Lower leg skin (tissue), 4 donors: ENCODE results near the gene NAPG. TPM values are rescaled to one million over a fixed set of nuclear protein-coding genes. Genes with fewer than 3 reads are reported as not detected.

Experiments
- DNase-seq, 2 donors: peaks; one replicate each; pipeline ENCODE4 v3.0.0-alpha.2; 2019; ENCODE audit warnings: low spot score in 2 of 2
- H3K4me3 ChIP-seq: fragments of 200-600 bp; sonication (generic); 2 replicates; pipeline ENCODE4 v1.5.1; 2017; ENCODE audit warnings: mild to moderate bottlenecking, low read depth; ENCODE audit not compliant: poor library complexity, severe bottlenecking
- POLR2A ChIP-seq, 2 donors: fragments of 450-650 bp; IDR thresholded peaks; one replicate each; pipeline ENCODE4 v1.6.1; 2016 to 2017; ENCODE audit warnings: antibody characterized with exemption in 2 of 2, mild to moderate bottlenecking in 1 of 2, moderate library complexity in 1 of 2
- WGBS, 2 donors: methylation state at CpG; one replicate each; pipeline ENCODE4 v1.1.5; 2018; 5-methylcytosine and 5-hydroxymethylcytosine counted together
- intact Hi-C: fragments of 100-400 bp; cut with DNase I; formaldehyde crosslinking; loops from one replicate; pipeline ENCODE4 v1.15.0; 2023; ENCODE audit warnings: low total_unique reads
- total RNA-seq, 4 donors: library from RNA; depleted of rRNA; stranded (reverse); fragments of >200 nt; gene quantifications; one replicate each; pipeline ENCODE4 v1.1.0, GENCODE V29; 2016
- TF ChIP-seq, protein P1 (sequence below), 3 donors: fragments of 450-650 bp; IDR thresholded peaks; one replicate each; pipeline ENCODE4 v1.5.1; 2016; ENCODE audit warnings: antibody characterized with exemption in 3 of 3, mild to moderate bottlenecking in 3 of 3, moderate library complexity in 2 of 3

NAPG gene
- total RNA-seq, 4 donors from 2014 or later = 15.6 to 25.7 (median 22.0) TPM

- H3K4me3 ChIP-seq = no peak overlapping the region
- no peak for DNase-seq
- WGBS, 2 donors = 69 to 74% methylated on average over 14 of the region's 14 CpGs
- intact Hi-C loops = no loop called here
- no peak for TF ChIP-seq POLR2A (IDR thresholded peaks at IDR 0.05)
- TF ChIP-seq, protein P1, sequence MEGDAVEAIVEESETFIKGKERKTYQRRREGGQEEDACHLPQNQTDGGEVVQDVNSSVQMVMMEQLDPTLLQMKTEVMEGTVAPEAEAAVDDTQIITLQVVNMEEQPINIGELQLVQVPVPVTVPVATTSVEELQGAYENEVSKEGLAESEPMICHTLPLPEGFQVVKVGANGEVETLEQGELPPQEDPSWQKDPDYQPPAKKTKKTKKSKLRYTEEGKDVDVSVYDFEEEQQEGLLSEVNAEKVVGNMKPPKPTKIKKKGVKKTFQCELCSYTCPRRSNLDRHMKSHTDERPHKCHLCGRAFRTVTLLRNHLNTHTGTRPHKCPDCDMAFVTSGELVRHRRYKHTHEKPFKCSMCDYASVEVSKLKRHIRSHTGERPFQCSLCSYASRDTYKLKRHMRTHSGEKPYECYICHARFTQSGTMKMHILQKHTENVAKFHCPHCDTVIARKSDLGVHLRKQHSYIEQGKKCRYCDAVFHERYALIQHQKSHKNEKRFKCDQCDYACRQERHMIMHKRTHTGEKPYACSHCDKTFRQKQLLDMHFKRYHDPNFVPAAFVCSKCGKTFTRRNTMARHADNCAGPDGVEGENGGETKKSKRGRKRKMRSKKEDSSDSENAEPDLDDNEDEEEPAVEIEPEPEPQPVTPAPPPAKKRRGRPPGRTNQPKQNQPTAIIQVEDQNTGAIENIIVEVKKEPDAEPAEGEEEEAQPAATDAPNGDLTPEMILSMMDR (IDR thresholded peaks at IDR 0.05) = no peak
These were observed 35.2 kb upstream of the NAPG start for GRCh38 chr18:10490401-10491165.

GRCh38 chr18:10495936-10496335, 29.9 kb upstream of the NAPG start:
- H3K4me3 ChIP-seq = no peak overlapping the region
- TF ChIP-seq POLR2A (IDR thresholded peaks at IDR 0.05) = no peak
- TF ChIP-seq, protein P1 (IDR thresholded peaks at IDR 0.05) = no peak
- intact Hi-C loops = no loop called here
- DNase-seq = no peak
- 49 to 54% methylated on average over 2 of the region's 2 CpGs for WGBS, 2 donors

DNA sequence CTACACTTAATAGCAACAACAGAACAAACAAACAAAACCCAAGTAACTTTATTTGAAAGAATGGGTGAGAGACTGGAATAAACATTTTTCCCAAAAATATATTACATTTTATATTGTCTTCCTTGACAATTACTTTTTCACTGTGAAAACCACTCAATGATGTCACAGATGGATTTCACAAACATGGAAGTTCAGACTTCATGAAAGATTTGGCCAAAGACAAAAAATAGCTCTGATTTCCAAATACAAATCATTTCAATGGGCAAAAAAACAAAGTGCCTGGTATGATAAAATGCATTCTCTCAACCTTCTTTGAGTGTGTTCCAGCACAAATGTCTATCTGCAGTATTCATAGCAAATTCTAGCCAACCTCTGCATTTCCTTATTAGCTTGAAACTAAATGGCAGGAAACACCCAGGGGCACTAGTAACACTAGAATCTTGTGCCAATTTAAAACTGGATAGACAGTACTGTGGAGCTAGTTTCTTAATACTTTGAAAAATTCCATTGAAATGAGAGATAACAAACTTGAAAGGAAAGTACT, 28.5 kb upstream of the NAPG start:
- no peak for DNase-seq
- TF ChIP-seq POLR2A (IDR thresholded peaks at IDR 0.05) = no peak
- TF ChIP-seq, protein P1 (IDR thresholded peaks at IDR 0.05) = no peak
- intact Hi-C loops = no loop called here
- no peak overlapping the region for H3K4me3 ChIP-seq

- H3K4me3 ChIP-seq = no peak overlapping the region
- no peak for TF ChIP-seq POLR2A (IDR thresholded peaks at IDR 0.05)
- TF ChIP-seq, protein P1 (IDR thresholded peaks at IDR 0.05) = no peak
- 77% methylated on average over 6 of the region's 6 CpGs for WGBS, 2 donors
- intact Hi-C loops = no loop called here
- no peak for DNase-seq
These were observed 26.6 kb upstream of the NAPG start for GRCh38 chr18:10499230-10499629.

GRCh38 chr18:10500038-10500437, 25.8 kb upstream of the NAPG start:
- DNase-seq = no peak
- no peak overlapping the region for H3K4me3 ChIP-seq
- WGBS, 2 donors = 61 to 96% methylated on average over 2 of the region's 2 CpGs
- intact Hi-C loops = no loop called here
- TF ChIP-seq, protein P1 (IDR thresholded peaks at IDR 0.05) = no peak
- no peak for TF ChIP-seq POLR2A (IDR thresholded peaks at IDR 0.05)
